HG03342 (cell line): ENCODE results near the gene EXOC1.
A peak's percentile ranks its signal among the peaks of the same experiment; 100 is the strongest.
"Not testable (repeated sequence)": the region's sequence is repeated elsewhere in the genome, so short reads cannot be mapped to it uniquely, and the experiment has no call there.

ENCODE experiments used
- ATAC-seq: cut with Tn5 transposase; IDR thresholded peaks from one replicate; pipeline ENCODE4 v1.9.1; 2021; ENCODE audit warnings: mild to moderate bottlenecking, moderate library complexity; ENCODE audit not compliant: unreplicated experiment

EXOC1 gene, protein sequence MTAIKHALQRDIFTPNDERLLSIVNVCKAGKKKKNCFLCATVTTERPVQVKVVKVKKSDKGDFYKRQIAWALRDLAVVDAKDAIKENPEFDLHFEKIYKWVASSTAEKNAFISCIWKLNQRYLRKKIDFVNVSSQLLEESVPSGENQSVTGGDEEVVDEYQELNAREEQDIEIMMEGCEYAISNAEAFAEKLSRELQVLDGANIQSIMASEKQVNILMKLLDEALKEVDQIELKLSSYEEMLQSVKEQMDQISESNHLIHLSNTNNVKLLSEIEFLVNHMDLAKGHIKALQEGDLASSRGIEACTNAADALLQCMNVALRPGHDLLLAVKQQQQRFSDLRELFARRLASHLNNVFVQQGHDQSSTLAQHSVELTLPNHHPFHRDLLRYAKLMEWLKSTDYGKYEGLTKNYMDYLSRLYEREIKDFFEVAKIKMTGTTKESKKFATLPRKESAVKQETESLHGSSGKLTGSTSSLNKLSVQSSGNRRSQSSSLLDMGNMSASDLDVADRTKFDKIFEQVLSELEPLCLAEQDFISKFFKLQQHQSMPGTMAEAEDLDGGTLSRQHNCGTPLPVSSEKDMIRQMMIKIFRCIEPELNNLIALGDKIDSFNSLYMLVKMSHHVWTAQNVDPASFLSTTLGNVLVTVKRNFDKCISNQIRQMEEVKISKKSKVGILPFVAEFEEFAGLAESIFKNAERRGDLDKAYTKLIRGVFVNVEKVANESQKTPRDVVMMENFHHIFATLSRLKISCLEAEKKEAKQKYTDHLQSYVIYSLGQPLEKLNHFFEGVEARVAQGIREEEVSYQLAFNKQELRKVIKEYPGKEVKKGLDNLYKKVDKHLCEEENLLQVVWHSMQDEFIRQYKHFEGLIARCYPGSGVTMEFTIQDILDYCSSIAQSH

DNA sequence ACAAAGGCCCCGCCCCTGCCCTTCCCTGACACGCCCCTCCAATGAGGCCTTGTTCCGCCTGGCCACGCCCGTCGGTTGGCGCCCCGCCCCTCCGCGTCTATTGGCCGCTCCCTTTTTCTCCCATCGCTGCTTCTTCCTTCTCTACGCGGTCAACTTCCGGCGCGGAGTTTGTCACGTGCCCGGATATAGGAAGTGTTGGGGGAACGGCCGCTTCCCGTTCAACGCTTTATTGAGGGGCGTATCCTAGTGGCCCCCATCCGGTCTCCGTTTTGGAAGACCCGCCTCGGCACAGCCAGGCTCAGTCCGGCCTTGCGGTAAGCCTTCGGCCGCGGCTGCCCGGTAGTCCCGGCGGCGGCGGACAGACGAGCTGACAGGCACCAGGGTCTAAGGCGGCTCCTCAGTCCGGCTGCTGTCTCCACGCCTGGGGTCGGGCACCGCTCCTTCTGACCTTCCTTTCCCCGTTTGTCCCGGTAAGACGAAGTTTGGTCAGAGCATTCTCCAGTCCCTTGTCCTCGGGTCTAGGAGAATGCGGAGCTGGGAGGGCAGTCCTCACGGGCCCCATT, at the start of gene EXOC1:
EXOC1 (plus strand) TSS at position 165 of the 563 bp plus-strand sequence. CDS start 4,676 bp downstream, outside the sequence.
- peak; percentile 99 for ATAC-seq

DNA sequence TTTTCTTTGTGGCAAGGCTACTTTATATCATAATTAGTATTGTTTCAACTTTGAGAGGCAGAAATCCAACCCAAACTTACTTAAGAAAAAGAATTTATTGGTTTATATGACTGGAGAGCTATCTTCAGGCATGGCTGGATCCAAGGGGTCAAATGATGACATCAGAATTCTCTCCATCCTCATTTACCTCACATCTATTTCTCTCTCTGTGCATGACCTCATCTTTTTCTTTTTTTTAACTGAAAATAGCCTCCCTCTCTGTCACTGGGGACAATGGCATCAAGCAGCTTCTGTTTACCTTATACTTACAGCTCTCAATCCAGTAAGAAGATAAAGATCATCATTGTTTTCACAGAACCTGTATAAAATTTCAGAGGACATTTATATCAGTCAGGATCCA, 45.9 kb upstream of the EXOC1 start:
- no peak for ATAC-seq

DNA sequence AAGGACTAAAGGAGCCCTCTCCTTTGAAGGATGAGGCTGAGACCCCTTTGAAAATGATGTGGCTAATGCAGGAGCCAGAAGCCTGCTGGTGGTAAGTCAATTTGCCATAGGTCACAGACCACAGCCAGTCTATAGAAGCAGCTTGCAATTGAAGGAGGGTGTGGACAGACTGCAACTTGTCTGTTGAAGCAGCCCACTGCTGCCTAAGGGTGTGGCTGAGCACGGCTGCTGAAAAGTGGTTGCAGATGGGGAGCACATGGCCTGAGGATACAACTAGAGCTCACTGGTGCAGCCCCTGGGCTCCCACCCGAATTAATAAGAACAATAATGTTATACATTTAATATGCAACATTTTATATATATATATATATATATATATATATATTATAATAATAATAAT, 45.3 kb upstream of the EXOC1 start:
- ATAC-seq = no peak

DNA sequence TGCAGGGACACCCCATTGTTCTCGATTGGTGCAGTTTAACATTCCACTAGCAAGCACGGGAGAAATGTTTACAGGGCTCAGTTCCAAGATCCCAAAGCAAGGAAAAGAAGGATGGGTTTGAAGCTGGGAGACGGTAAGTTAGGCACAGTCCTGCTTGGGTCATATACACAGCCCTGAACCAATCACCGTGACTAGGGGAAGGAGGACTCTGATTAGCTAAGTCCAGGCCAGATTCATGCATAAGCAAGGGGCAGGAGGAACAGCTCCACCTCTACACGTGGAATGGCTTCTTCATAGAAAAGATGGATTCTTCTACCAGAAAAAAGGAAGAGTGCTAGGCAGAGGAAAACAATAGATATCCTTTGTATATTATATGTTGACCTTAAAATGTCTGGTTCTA, 44.8 kb upstream of the EXOC1 start:
- ATAC-seq = no peak

DNA sequence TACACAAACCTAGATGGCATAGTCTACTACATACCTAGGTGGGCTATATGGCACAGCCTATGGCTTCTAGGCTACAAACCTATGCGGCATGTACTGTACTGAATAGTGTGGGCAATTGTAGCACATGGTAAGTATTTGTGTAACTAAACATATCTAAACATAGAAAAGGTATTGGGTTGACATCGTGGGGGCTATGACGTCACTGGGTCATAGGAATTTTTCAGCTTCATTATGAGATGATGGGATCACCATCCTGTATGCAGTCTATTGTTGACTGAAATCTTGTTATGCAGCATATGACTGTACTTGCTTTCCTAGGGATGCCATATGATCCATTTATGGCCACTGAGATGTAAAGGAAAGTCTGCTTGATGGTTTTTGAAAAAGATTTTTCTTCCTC, 35.8 kb upstream of the EXOC1 start:
- ATAC-seq = no peak

DNA sequence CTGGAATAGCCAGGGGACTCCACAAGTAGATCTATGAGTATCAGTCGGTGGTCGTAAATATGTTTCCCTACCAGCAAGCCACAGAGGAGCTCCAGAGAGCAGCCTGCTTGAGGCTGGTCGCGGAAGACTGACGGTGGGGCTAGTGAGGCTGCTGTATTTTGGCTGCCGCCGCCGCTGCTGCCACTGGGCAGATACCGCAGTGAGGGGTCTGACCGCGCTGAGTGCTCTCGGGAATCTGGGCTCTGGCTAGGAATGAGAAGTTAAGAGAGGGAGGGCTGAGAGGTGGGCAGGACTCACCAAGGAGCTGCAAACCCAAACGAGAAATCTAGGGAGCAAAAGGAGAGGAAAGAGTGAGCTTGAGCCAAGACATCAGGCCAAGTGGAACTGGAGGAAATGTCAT, 33.8 kb upstream of the EXOC1 start, which contains the start of gene EXOC1L:
EXOC1L (plus strand) TSS at position 157 of the 400 bp plus-strand sequence; CDS start at position 394, 237 bp downstream.
- no peak for ATAC-seq

DNA sequence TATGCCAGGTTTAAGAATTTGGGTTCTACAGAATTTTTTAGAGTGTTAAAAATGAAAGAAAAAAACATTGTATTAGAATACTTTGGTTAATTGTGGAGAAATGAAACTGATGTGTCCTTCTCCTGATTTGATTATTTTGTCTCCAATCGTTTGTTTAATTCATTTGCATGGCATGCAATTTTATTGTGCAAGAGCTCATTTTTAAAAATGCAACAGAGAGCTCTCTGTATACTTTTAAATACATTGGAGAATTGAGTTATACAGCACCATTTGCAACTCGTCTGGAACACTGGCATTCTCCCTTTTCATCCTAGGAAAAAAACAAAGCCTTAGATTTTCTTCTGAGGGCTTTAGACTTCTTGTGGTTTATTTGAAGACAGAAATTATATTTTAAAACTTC, 33.2 kb upstream of the EXOC1 start:
- no peak for ATAC-seq

DNA sequence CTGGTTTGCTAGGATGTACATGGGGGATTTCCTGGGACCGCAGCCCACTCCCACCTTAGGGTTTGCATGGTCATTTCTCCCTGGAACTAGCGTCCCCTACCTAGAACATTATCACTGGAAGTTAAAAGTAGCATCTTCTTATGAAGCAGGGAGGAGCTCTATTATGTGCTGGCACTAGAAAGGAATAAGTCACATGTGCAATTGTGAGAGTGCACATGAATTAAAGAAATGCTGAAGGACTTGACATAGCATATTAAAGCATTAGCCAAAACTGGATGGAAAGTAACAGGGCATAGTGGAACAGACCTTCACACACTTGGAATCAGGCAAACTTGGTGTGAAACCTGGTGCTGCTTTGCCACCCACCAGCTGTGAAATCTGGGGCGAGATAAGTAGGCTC, 31.1 kb upstream of the EXOC1 start:
- no peak for ATAC-seq

DNA sequence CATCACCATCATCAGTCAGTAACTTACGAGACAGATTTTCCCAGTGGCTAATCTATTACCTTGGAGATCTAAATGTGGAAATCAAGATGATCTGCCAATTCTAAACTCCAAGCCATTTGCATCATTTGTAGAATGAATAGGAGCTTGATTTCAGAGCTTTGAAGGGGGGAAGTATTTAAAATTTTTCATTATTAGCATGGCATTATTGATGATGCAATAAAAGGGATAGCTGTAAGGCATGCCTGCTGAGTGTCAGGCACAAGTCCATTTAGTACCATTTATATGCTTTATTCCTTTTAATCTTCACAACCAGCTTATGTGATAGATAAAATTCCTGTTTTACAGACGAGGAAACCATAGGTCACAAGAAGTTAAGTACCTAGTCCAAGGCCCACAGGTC, 28.6 kb upstream of the EXOC1 start:
- no peak for ATAC-seq

DNA sequence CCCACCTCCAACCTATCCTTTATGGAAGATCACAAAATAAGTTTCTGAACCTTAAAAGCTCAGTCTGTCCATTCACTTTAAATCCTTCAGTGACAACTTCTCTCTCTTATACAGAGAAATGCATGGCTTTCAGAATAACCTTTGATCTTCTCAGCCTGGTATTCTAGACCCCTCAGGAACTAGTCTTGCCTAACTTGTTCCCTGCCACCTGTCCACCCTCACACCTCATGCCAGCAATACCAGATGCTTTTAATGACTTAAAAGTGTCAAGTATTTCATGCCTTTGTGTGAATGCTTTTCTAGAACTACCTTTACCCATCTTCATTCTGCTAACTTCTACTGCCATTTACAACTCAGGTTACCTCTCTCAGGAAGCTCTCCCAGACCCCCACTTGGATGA, 26.5 kb upstream of the EXOC1 start:
- no peak for ATAC-seq

DNA sequence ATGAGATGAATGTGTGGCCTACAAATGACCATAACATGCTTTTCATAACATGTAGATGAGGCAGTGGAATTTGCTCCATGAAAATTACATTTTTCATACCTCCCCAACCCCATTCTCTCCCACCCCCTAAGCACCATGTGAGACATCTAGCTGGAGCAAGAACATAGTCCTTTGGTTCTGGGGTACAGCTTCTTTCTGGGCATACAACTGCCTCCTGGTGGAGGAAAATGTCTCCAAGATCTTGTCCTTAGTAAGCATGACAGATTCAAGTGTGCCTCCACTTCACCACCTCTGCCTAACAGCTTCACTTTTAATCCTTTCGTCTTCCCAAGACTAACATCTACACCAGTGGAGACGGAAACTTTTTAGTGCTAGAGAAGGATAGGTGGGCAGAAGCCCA, 25.9 kb upstream of the EXOC1 start:
- no peak for ATAC-seq

DNA sequence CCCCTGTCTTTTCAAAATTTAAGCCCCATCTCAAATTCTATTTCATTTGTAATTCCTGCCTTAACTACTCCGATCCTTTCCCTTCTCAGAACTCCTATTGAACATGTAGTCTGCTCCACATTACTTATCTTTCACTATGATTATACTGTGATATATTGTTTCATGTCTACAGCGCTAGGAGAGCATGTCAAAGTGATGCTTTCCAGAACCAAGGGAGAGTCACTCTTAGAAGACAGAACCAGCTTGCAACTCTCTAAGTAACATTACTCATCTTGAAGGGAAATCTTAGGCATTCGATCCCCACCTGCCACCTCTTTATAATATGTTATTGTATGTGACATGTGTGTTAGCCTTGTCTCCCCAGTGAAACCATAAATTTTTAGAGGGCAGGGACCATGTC, 23.4 kb upstream of the EXOC1 start:
- ATAC-seq = no peak

DNA sequence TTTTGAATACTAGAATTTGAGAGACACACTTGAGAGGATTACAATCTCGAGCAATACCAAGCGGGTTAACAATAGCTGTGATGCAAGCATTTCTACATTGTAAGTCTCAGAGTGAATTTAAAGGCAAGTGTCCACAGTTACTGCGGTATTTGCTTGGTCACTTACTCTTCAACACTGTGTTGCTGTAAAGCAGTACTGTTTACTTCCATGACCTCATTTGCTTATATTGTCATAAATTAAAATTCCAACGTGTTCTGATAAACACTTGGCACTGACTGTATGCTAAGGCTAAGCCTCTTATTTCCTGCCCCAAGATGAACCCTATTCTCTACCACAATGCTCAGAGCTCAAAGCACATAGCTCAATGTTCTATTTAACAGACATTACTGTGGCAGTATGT, 22.7 kb upstream of the EXOC1 start:
- ATAC-seq = no peak

DNA sequence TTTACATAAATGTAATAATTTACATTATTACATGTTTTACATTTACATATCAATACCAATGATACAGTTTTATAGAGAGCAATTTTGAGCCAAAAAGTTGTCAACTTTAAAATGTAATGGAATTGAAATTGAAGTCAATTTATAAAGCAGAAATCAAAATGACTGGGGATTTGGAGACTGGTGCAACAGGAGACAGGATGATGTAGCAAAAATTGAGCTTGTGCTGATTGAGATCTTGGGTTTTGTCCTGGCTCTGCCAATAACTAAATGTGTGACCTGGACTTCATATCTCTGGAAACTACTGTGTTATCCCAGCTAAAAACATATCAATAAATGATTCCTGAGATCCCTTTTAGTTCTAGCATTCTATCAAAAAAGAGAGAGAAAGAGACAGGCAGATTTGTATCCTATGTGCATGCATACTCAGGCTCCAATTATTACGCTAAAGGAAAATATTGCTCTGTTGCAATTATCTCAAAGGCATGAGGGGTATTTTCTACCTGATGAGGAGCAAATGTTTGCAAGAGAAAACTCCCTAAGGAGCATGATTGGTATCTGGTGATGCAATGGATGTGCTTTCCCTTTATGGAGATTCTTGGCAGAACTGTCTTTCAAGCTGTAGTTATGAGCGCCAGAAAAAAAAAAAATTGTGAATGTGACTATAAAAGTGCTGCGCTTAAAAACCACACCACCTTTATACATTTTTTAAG, 19.2 kb upstream of the EXOC1 start:
- ATAC-seq = no peak

DNA sequence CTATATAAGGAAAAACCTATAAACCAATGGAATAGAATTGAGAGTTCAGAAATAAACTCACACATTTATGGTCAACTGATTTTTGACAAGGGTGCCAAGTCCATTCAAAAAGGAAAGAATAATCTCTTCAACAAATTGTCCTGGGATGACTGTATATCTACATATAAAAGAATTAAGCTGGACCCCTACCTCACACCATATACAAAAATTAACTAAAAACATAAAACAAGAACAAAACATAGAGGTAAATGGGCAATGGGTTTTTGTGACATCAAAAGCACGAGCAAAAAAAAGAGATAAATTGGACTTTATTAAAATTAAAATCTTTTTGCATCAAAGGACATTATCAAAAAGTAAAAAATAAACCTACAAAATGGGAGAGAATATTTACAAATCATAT, 15.5 kb upstream of the EXOC1 start:
- no peak for ATAC-seq

DNA sequence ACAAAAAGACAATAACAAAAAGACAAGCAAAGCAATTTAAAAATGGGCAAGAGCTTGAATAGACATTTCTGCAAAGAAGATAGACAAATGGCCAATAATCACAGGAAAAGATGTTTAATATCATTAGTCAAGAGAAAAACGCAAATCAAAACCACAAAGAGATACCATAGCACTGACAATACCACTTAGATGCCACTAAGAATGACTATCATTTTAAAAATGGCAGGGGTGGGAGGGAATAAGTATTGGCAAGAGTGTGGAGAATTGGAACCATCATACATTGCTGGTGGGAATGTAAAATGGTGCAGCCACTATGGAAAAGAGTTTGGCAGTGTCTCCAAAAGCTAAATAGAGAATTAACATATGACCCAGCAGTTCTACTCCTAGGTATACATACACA, 15.1 kb upstream of the EXOC1 start:
- ATAC-seq = no peak

DNA sequence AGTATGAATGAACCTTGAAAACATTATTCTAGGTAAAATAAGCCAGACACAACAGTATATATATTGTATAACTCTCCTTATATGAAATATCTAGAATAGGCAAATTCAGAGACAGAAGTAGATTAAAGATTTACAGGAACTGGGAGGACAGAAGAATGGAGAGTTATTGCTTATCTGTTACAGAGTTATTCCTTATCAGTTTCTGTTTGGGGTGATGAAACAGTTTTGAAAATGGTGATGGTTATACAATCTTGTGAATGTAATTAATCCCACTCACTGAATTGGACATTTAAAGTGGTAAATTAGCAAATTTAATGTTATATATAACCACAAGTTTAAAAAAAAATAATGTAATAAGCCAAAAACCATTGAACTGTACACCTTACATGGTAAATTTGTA, 14.5 kb upstream of the EXOC1 start:
- no peak for ATAC-seq

DNA sequence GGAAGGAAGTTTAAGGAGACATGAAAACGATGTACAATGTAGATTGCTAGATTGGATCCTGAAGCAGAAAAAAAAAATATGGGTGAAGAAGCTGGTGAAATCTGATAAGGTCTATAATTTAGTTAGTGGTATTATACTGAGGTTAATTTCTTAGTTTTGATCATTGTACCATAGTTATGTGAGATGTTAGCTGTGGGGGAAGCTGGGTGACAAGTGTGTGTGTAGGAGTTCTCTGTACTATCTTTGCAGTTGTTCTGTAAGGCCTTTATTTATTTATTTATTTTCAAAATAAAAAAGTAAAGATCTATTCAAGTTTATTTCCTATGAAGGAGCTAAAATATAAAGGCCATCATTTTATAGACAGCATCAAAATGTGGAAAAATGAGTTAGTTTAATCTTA, 12.5 kb upstream of the EXOC1 start:
- ATAC-seq = no peak

DNA sequence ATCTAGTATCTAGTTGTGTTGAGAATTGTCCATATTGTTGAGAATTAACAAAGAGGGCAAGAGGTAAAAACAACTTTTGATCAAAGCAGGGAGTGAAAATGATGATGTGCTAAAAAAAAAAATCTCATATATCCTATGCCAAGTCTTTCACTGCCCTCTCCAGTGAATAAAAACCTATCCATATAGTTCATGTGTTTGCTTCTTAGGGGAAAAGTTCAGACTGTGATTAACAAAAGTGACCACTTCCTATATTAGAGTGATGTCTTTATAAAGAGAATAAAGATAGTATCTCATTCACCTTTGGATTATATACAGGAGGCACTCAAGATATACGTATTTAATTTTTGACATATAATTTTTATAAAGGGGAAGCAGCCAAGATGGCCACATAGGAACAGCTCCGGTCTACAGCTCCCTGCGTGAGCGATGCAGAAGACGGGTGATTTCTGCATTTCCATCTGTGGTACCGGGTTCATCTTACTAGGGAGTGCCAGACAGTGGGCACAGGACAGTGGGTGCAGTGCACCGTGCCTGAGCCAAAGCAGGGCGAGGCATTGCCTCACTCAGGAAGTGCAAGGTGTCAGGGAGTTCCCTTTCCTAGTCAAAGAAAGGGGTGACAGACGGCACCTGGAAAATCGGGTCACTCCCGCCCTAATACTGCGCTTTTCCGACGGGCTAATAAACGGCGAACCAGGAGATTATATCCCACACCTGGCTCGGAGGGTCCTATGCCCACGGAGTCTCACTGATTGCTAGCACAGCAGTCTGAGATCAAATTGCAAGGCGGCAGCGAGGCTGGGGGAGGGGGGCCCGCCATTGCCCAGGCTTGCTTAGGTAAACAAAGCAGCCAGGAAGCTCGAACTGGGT, 11.8 kb upstream of the EXOC1 start:
- not testable (repeated sequence) for ATAC-seq

DNA sequence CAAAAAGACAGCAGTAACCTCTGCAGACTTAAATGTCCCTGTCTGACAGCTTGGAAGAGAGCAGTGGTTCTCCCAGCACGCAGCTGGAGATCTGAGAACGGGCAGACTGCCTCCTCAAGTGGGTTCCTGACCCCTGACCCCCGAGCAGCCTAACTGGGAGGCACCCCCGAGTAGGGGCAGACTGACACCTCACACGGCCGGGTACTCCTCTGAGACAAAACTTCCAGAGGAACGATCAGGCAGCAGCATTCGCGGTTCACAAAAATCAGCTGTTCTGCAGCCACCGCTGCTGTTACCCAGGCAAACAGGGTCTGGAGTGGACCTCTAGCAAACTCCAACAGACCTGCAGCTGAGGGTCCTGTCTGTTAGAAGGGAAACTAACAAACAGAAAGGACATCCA, 11.1 kb upstream of the EXOC1 start:
- ATAC-seq = not testable (repeated sequence)
